Erythroblast (primary cell): ENCODE data around the gene KIF2C.
A peak's percentile ranks its signal among the peaks of the same experiment; 100 is the strongest.

ENCODE experiments used
- GATA1 ChIP-seq: IDR thresholded peaks from 2 replicates; pipeline ENCODE4 v1.6.1; 2011; ENCODE audit warnings: low read depth, mild to moderate bottlenecking, control low read depth, low read length, moderate library complexity
- POLR2A ChIP-seq: IDR thresholded peaks from 2 replicates; pipeline ENCODE4 v1.6.1; 2011; ENCODE audit warnings: mild to moderate bottlenecking, low read length

GRCh38 chr1:44808938-44809917 is 69.6 kb downstream of the KIF2C start:
- TF ChIP-seq POLR2A (peak; percentile 70), GATA1 (no peak)
